GM10266 (cell line): ENCODE results near the gene MYOCD.

Experiments used
- DNase-seq: peaks from one replicate; pipeline ENCODE4 v3.0.0; 2012; ENCODE audit errors: extremely low spot score
- CTCF ChIP-seq: IDR thresholded peaks from 2 replicates; pipeline ENCODE4 v1.5.1; 2012; ENCODE audit warnings: mild to moderate bottlenecking, low read depth; ENCODE audit not compliant: control insufficient read depth, insufficient read depth; ENCODE audit errors: missing control alignments

MYOCD gene

GRCh38 chr17:12623220-12623848, 42.4 kb upstream of the MYOCD start:
- no peak for DNase-seq
- TF ChIP-seq CTCF, result no peak

- TF ChIP-seq CTCF, result no peak
- no peak for DNase-seq
Observed at GRCh38 chr17:12624211-12624610, 41.5 kb upstream of the MYOCD start.

GRCh38 chr17:12625092-12625491, 40.6 kb upstream of the MYOCD start:
- no peak for DNase-seq
- TF ChIP-seq CTCF, result no peak

- no peak for DNase-seq
- TF ChIP-seq CTCF, result no peak
Observed at GRCh38 chr17:12627177-12627629, 38.5 kb upstream of the MYOCD start.

GRCh38 chr17:12627781-12628451, 37.8 kb upstream of the MYOCD start:
- TF ChIP-seq CTCF, result no peak
- no peak for DNase-seq

GRCh38 chr17:12631076-12631475, 34.6 kb upstream of the MYOCD start:
- no peak for TF ChIP-seq CTCF

GRCh38 chr17:12632785-12633184, 32.9 kb upstream of the MYOCD start:
- no peak for TF ChIP-seq CTCF
- DNase-seq, result no peak

More at GRCh38 chr17:12631076-12631475, 34.6 kb upstream of the MYOCD start:
- DNase-seq, result no peak
